ENCODE results near the gene PROX2. TPM values are rescaled to one million over a fixed set of nuclear protein-coding genes. Genes with fewer than 3 reads are reported as not detected.

PROX2 gene
- total and polyA plus RNA-seq, 12 donors: 0.08 TPM; not detected in 11

DNA sequence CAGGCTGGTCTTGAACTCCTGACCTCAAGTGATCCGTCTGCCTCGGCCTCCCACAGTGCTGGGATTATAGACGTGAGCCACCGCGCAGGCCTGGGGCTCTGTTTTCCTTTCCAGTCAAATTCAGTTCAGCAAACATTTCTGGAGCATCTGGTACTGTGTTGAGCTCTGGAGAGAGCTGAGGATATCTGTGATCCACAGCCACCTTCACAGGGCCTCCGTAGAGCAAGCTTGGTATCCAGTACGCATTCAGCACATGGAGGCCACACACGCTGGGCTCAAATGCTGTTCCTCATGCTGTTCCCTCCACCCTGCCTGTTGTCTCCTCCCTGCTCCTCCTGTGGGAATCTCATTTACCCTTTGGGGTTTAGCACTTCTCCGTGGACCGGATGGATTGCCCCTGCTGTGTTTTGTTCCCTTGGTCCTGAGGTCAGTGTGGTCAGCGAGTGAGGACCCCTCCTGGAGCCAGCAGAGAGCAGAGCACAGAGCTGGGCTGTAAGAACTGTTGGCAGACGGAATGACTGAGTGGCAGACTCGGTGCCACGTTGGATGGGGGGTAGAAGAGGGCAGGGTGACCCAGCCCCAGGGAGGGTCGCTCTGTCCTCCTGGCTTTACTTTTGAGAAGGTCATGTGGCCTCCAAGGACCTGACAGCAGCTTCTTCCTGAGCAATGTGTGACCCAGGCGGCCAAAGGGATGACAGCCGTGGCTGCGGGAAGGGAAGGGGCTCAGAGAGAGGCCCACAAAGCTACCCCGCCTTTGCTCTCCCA, 46.2 kb upstream of the PROX2 start:
- no peaks in the 10 kb centered on the region for H3K36me3 ChIP-seq (replicated peaks in 1 of 2)
- TF ChIP-seq, protein P1, sequence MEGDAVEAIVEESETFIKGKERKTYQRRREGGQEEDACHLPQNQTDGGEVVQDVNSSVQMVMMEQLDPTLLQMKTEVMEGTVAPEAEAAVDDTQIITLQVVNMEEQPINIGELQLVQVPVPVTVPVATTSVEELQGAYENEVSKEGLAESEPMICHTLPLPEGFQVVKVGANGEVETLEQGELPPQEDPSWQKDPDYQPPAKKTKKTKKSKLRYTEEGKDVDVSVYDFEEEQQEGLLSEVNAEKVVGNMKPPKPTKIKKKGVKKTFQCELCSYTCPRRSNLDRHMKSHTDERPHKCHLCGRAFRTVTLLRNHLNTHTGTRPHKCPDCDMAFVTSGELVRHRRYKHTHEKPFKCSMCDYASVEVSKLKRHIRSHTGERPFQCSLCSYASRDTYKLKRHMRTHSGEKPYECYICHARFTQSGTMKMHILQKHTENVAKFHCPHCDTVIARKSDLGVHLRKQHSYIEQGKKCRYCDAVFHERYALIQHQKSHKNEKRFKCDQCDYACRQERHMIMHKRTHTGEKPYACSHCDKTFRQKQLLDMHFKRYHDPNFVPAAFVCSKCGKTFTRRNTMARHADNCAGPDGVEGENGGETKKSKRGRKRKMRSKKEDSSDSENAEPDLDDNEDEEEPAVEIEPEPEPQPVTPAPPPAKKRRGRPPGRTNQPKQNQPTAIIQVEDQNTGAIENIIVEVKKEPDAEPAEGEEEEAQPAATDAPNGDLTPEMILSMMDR (IDR thresholded peaks at IDR 0.05): no peak
- no peak for TF ChIP-seq POLR2A (IDR thresholded peaks at IDR 0.05)
- peak overlapping the region in 1 of 5 donors; percentile 57 for H3K27ac ChIP-seq
- H3K4me3 ChIP-seq: peak overlapping the region in 2 of 4 donors; percentile 55 to 59
- no peaks in the 10 kb centered on the region for H3K9me3 ChIP-seq (replicated peaks in 1 of 3)
- DNase-seq: no peak
- H3K27me3 ChIP-seq: no peaks in the 10 kb centered on the region
- H3K4me1 ChIP-seq (replicated peaks in 1 of 2): peaks cover 0 to 13% of the 10 kb centered on the region in 2 donors
- WGBS, 4 donors: 77 to 82% (median 81%) methylated on average over 12 to 19 of the region's 19 CpGs
- intact Hi-C loops (cut with DNase I): no loop called here

DNA sequence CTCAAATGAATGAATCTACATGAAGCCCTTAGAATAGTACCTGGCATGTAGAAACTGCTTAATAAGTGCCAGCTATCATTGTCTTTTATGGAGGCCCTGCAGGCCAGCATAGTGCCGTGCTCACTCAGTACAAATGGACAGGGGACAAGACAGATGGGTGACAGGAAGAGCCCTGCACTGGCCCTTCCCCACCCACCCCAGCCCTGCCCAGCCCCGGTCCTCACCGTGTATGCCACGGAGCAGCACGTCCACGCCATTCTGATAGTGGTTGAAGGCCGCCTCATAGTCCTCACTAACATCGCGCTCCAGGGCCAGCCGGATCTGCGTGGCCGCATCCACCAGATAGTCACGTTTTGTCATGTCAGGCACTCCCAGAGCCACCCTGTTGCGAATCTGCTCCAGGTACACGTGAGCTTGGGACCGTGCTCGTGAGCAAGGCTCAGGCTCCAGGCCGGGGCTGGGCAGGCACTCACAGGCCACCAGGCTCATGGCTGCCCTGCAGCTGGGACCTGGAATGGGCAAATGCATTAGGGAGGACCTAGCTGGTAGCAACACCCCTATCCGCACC, 45.2 kb upstream of the PROX2 start:
- H3K4me3 ChIP-seq: no peak overlapping the region
- 90 to 96% (median 93%) methylated on average over 14 to 19 of the region's 19 CpGs for whole genome bisulfite sequencing, 4 donors
- H3K27me3 ChIP-seq: no peaks in the 10 kb centered on the region
- H3K9me3 ChIP-seq (replicated peaks in 1 of 3): no peaks in the 10 kb centered on the region
- intact Hi-C loops (cut with DNase I): no loop called here
- no peak for DNase-seq
- no peak overlapping the region for H3K27ac ChIP-seq
- peaks cover 0 to 13% of the 10 kb centered on the region in 2 donors for H3K4me1 ChIP-seq (replicated peaks in 1 of 2)
- TF ChIP-seq, protein P1 (IDR thresholded peaks at IDR 0.05): no peak
- no peak for TF ChIP-seq POLR2A (IDR thresholded peaks at IDR 0.05)
- H3K36me3 ChIP-seq (replicated peaks in 1 of 2): no peaks in the 10 kb centered on the region

DNA sequence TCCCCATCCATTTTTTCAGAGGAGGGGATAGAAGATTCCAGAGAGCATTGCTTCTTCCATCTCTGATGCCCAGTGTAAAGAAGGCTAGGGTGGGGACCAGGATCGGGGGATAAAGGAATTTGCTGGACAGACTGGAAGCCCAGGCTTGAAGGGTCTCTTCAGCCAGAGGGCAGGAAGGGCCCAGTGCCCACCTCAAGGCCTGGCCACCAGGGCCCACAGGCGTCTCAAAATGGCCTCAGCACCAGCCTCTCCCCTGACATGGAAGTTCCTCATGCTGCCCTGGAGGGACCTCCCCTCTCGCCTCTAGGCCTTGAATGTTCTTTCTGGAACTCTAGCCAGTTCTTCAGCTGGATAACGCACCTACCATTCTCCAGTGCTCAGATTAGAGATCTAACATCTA, 44.3 kb upstream of the PROX2 start:
- DNase-seq: no peak
- peaks cover 0 to 13% of the 10 kb centered on the region in 2 donors for H3K4me1 ChIP-seq (replicated peaks in 1 of 2)
- intact Hi-C loops (cut with DNase I): no loop called here
- 84 to 87% (median 85%) methylated on average over 3 to 4 of the region's 4 CpGs for whole genome bisulfite sequencing, 4 donors
- H3K36me3 ChIP-seq (replicated peaks in 1 of 2): no peaks in the 10 kb centered on the region
- H3K27ac ChIP-seq: no peak overlapping the region
- H3K4me3 ChIP-seq: no peak overlapping the region
- H3K27me3 ChIP-seq: no peaks in the 10 kb centered on the region
- H3K9me3 ChIP-seq (replicated peaks in 1 of 3): no peaks in the 10 kb centered on the region
- TF ChIP-seq POLR2A (IDR thresholded peaks at IDR 0.05): no peak
- TF ChIP-seq, protein P1 (IDR thresholded peaks at IDR 0.05): no peak

DNA sequence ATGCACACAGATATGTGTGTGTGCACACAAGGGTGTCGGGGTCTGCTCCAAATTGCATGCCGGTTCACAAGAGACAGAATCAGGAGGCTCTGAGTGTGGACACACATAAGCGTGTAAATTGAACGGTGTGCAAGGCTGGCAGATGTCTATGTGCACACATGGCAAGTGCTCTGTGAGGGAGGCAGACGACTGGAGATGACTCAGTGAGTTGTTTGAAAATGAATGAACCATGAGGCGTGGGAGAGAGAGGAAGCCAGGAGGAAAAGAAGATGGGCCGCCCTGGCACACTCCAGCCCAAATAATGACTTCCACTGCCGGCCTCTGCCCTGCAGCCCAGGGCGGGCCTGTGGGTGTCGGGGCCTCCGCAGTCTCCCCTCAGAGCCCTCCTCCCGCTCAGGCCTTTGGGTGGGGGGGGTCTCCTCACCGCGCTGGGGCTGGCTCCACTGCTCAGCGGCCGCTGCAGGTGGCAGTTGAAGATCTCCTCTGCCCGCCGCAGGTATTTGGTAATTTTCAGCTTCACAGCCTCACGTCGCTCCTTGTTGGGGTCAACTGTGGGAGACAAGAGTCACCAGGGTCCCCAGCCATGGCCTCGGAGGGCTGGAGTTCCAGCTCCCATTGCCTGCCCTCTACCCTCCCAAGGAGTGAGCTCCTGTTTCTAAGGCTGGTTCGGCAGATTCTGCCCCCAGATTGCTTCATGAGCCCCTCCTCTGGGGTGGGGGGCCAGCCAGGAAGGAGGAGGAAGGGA, 43.6 kb upstream of the PROX2 start:
- H3K36me3 ChIP-seq (replicated peaks in 1 of 2): no peaks in the 10 kb centered on the region
- no peak overlapping the region for H3K4me3 ChIP-seq
- no peak for TF ChIP-seq POLR2A (IDR thresholded peaks at IDR 0.05)
- TF ChIP-seq, protein P1 (IDR thresholded peaks at IDR 0.05): no peak
- intact Hi-C loops (cut with DNase I): loop anchor here in 1 of 2 donors (10.0 kb wide), 1 partner anchor 165 kb away; no protein-coding TSS in a partner anchor
- H3K4me1 ChIP-seq (replicated peaks in 1 of 2): peaks cover 0 to 13% of the 10 kb centered on the region in 2 donors
- H3K27ac ChIP-seq: no peak overlapping the region
- no peaks in the 10 kb centered on the region for H3K9me3 ChIP-seq (replicated peaks in 1 of 3)
- WGBS, 4 donors: 87 to 92% (median 90%) methylated on average over 15 to 22 of the region's 22 CpGs
- no peak for DNase-seq
- H3K27me3 ChIP-seq: no peaks in the 10 kb centered on the region

Data from adrenal gland (tissue), 12 donors.